H54 (cell line): ENCODE results near the gene MAPRE3.

Source experiments
- DNase-seq: peaks from one replicate; pipeline ENCODE4 v3.0.0; 2011; ENCODE audit warnings: low spot score, mixed read lengths; ENCODE audit not compliant: insufficient read length
- FAIRE-seq: peaks from 3 replicates; lab custom pipeline; 2011; peaks lifted over from hg19 to GRCh38; lab: Jason Lieb, UNC
- POLR2A ChIP-seq: IDR thresholded peaks from 2 replicates; pipeline ENCODE4 v1.6.1; 2011; ENCODE audit warnings: low read depth, mild to moderate bottlenecking, low read length

Gene MAPRE3

DNA sequence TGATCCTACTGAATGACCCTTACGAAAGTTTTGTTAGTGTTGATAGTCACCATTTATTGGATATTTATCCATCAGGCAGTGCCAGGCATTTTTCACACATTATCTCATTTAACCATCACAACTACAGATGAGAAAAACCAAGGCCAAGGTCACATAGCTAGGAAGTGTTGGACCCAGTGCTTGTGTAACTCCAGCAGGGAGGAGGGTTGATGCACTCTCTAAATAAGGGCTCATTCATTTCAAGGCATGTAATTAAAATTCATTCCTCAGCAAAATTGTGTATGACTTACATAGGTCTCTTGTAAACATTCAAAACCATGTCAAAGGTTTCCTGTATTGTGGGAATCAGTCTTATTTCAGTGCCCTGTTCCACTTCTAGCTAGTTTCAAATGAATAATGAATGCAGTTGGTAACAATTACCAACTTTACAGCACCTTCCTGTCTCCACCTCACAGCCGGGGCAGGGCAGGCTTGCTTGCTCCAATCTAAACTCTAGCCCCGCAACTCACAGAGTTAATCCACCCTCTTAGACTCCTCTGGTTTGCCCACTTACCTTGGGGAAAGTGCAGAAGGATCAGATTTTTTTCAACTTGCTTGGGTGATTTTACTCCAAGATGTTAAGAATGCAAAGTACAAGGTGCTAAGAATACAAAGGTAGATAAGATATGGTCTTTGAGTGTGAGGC, 5.8 kb upstream of the MAPRE3 start:
- DNase-seq (no peak), FAIRE-seq (no peak)
- no peak for TF ChIP-seq POLR2A

DNA sequence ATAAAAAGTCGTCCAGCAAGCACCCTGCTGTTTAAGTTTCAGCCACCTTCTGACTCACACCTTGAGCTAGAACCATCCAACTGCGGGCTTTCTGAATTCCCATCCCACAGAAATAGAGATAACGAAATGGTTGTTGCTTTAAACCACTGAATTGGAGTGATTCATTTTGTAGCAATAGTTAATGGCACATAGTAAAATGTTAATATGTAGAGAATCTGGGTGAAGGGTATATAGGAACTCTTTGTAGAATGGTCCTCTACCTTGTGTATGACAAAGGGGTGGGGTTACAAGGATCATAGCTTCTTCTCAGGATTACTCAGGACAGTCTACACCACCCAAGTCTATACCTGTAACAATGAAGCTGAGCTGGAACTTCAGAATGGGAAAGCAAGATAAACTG, 2.4 kb upstream of the MAPRE3 start:
- no peak for TF ChIP-seq POLR2A
- DNase-seq, result no peak
- FAIRE-seq, result no peak

DNA sequence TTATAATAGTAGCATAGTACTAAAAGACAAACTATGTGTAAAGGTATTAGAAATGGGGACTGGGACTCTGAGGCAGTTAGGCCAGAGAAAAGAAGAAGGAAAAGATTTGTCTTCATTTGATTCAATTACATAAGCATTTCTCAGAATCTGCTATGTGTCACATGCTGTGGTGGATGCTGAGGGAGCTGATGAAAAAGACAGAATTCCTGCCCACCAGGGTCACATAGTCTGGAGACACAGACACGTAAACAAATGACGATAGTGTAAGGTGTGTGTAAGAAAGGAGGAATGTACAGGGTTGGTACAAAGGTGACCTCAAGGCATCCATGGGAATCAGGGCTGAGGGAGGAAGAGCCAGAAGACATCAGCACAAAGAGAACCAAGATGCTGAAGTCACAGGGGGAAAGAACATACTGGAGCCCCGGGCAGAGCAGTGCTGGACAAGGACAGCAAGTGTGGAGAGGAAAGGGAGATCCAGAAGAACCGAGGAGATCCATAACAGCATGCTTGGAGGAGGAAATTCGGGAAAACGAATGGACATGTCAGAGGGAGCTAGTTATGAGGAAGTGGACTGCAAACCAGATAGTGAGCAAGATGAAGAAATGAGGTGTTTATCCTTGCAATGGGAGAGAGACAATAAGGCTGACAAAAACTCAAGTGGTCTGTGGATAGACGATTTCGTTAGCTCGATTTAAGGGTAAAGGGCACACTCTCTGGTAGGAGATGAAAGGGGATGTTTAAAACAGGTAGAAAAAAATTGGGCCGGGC, 1.2 kb upstream of the MAPRE3 start:
- no peak for DNase-seq
- no peak for FAIRE-seq
- TF ChIP-seq POLR2A, result no peak

DNA sequence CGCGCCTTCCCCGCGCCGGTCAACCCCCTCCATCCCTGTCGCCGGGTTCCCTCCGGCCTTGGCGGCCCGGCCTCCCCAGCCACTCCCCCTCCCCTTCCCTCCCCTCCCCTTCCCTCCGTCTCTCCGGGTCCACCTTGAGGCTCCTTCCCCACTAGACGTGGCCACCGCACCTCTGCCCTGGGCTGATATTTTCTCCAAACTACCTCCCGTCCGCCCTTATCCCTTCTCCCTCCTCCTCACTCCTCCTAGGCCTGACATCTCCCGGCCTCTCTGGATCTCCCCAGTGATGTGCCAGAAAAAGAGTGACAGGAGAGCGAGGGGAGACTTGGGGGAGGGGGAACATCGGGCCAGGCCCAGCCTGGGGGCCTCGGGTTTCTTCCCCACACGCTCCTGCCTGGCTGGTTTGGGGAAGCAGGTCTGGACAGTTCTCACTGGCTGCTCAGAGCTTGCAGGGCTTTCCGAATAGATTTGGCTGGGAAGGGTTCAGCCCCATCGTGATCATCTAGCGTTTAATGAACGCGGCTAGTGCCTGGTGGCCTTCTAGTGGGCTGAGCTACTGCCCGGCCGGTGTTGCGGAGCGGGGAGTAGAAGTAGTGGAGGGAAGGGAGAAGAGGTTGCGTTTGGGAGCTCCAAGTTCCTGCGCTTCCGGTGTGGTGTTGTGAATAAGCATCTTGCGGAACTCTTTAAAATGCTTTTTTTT, 641 bp downstream of the MAPRE3 start:
- FAIRE-seq (no peak), DNase-seq (no peak)
- TF ChIP-seq POLR2A, result no peak

DNA sequence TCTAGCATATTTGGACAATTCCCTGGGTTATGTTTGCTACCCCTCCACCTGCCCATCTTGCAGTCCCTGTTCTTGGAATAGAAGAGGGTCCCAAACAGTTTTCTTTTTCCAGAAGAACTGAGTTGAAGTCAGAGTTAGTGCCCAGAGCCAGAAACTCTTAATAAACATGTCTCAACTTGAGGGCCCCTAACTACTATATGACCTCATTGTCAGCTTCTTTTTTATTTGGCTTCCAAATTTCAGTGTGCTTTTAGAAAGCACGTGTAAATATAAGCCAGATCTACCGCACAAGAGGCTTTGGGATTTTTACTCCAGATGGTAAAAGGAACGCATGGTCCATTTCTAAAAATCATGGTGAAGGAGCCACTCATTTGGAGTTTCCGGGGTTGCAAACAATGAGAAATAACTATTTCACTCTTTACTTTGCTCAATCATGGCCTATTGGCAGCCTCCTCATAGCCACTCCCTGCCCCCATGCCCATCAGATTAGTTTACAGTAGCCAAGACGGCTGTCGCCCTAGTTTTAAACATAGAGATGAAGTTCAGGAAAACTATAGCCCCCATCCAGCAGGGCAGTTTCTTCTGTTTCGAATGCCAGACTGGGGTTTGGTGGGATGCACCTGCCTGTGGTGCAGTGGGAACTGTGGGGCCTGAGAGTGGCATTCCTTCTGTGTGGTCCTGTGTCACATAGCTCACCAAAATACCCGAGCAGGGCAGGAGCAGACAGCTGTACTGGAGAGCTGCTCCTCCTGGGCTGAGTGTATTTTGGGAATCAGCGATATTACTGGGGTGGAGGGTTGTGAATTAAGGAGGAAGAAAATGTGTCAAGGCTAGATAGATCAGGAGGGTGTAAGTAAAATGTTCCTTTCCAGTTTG, 1.7 kb downstream of the MAPRE3 start:
- no peak for FAIRE-seq
- DNase-seq, result no peak
- TF ChIP-seq POLR2A, result no peak

DNA sequence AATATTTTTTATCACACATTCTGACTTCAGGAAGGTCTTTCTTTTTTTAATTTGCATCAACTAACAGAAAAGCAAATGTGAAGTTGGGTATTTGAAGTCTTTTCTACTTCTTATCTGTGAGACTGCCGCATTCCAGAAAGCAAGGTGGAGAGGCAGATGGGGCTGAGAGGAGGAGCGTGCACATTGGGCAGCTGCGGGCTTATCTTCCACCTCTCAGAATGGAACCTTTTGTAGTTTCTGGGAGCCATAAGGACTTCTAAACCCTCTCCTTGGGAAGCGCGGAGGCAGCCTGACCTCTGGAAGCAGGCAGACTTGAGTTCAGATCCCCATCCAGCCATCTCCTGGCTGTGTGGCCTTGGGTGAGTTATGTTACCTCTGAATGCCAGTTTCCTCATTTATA, 3.9 kb downstream of the MAPRE3 start:
- no peak for TF ChIP-seq POLR2A
- no peak for FAIRE-seq

DNA sequence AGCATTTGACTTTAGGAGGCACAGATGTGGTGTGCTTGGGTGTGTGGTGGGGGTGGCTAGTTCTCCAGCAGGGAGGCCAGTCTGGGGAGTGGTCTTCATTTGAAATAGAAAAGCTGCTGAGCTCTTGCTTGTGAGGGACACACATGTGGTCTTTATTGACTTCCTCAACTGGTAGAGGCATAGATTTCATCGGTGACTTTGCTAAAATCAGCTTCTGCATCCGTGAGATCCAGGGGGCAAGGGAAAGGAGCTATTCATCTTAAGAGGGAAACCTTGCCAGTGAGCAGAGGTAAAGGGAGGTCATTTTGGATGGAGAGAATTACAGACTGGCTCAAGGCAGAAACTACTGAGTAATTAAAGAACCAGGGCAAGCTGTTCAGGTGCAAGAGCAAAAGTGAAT, 4.7 kb downstream of the MAPRE3 start:
- no peak for FAIRE-seq

More for the DNA sequence above, 3.9 kb downstream of the MAPRE3 start:
- DNase-seq, result no peak

DNA sequence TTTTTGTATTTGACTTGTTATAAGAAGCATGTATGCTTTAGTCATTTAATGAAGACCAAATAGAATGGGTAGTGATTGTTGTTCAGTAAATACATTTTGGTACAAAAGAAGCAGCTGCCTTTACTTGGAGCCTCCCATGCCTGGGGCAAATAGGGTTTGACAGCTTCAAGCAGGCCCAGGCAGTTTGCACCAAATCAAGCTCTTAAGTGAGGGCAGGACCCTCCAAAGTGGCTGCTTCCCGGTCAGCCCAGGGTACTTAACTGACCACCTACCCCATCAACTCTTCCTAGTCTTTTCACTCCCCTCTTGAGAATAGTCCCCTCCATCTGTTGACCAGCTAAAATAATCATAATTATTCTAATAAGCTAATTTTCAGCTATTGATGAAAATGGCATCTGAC, 5.2 kb downstream of the MAPRE3 start:
- DNase-seq (no peak), FAIRE-seq (no peak)
- no peak for TF ChIP-seq POLR2A

More for the DNA sequence above, 4.7 kb downstream of the MAPRE3 start:
- no peak for DNase-seq
- TF ChIP-seq POLR2A, result no peak

DNA sequence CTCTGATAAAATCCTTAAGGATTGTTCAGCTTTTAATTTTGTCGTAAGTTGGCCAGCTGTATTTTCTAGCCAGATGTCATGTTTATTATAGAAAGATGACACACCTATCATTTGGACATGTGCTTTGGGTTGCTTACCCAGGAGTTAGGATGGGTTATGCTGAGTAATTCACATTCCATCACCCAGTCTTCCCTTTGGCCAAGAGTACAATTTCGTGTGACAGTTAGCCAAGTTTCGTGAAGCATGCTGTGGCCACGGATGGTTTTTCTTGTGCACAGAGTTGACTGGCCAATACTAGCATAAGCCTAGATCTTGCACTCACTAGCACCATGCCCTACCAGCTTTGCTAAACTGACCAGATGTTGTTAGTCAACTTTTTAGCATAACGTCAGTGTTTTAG, 5.8 kb downstream of the MAPRE3 start:
- TF ChIP-seq POLR2A, result no peak
- no peak for DNase-seq
- FAIRE-seq, result no peak

DNA sequence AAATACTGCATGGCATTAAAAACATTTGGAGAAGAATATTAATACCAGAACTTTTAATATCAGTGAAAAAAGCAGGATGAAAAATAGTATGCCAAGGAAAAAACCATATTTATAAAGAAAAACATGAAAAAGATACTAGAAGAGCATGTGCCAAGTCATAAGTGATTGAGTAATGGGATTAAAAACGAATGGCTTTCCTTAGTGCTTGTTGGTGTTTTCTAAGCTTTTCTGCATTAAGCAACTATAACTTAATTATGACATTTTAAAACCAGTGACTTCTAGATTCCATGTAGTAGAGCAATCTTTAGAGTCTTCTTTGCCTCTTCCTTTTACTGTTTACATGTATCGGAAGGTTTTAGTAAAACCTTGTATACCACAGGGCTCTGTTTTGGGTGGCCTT, 6.6 kb downstream of the MAPRE3 start:
- TF ChIP-seq POLR2A, result no peak

DNA sequence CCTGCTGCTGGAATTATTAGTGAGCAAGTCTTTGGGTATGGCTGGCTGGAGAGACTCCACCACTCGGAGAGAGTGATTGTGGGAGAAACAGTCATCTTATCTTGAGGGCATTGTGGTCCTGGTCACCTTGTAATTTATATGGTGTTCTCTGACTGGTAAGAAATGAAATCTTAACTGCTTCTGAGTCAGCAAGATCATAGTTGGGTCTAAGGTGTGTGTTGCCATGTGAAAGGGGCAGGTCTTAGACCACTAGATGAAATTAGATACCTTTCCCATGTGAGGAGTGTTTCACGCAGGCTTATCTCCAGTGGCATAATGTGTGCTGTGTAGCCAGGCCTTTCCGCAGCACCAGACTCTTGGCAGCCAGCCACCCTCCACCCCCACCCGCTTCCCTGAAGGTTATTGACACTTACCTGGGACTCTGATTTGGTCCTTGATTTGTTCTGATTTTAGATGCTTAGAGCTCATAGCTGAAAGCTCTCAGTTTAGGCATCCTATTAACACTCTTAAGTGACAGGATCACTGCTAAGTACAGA, 7.7 kb downstream of the MAPRE3 start:
- FAIRE-seq (no peak), DNase-seq (no peak)
- TF ChIP-seq POLR2A, result no peak

More for the DNA sequence above, 6.6 kb downstream of the MAPRE3 start:
- no peak for DNase-seq
- FAIRE-seq, result no peak

DNA sequence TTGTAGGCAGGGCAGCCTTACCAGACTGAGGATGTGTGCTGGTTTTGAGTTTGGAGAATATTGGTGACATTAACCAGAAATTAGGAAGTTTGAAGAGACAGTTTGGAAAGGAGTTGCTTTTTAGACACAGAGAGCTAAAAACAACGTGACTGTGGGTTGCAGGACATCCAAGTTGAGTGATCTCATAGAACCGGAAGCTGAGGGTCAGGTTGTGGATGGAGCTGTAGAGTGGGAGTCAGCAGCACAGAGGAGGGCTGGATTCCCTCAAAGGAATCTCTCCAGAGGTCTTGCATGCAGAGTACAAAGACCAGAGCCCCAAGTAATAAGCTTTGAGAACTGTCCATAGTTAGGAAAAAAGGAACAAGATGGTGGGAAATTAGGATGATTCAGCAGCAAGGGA, 9.3 kb downstream of the MAPRE3 start:
- TF ChIP-seq POLR2A, result no peak
- no peak for DNase-seq
- FAIRE-seq, result no peak

DNA sequence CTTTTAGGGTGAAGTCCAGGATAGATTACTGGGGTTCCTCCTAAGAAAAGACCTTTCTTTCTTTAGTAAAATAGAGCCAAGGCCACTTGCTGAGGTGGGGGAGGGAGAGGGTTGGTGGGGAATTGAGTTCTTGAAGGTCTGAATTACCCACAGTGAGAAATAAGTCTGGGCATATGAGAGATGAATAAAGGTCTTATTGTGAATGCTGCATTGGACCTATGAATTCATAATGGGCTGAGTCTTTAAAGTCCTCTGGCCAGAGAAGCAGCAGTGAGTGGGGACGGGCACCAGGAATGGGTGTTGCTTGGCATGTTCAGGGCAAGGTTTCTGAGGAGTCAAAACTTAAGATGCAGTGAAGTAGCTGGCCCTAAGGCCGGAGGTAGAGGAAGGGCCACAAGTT, 10.5 kb downstream of the MAPRE3 start:
- no peak for TF ChIP-seq POLR2A
- DNase-seq (no peak), FAIRE-seq (no peak)
